GM19240 (cell line): ENCODE measurements around the gene TTC9.

Experiments used
- DNase-seq: peaks from one replicate; pipeline ENCODE4 v3.0.0; 2011; ENCODE audit warnings: low spot score; ENCODE audit not compliant: insufficient read length

The TTC9 gene

DNA sequence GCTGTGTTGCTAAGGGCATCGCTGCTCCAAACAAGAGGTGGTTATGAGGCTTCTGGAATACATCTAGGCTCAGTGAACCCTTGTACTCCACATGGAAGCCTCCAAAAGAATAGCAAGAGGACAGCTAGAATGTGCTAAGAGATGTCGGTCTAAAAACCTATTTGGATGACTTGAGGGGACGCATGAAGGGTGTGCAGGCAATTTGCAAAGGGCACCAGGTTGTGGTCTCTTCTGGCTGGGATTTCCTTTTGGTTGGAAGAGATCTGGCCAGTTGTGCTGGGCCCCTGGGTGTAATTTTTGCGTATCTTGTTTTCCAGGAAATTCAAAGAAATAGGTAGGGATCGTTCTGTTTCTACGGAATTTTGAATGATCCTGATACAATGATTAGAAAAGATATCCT is 4.2 kb downstream of the TTC9 start:
- DNase-seq = no peak

DNA sequence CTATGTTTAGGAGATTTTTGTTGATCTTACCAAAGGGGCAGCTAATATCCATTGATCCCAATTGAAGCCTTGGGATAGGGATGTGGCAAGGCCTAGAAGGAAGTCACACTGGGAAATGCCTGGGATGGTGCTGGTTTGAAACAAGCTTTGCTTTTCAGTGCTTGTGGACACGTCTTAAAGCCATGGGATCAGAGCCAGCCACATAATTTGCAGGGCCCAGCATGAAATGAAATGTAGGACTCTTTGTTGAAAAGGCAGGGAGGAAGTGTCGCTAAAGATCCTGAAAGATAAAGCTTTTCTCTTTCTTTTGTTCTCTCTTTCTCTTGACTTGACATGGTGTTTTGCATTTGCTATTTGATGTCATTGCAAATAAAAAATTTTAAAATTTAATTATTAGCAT is 5.0 kb downstream of the TTC9 start:
- DNase-seq = no peak

DNA sequence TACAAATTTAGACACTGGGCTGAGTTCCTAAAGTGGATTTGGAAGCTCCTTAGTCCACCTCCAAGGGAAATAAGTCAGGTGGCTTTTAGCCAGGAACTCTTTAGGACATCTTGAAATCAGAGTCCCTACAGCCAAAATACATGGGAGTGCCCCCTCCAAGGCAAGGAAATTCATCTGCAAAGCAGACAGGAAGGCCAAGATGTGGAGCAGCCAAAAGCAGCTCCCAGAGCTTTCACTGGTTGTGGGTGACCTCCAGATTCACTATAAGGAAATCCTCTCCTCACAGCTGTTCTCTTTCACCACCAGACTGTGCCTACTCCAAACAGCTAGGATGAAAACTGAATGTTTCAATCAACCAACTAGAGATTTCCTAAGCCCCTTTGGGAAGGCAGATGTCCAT is 6.6 kb downstream of the TTC9 start:
- DNase-seq = no peak

DNA sequence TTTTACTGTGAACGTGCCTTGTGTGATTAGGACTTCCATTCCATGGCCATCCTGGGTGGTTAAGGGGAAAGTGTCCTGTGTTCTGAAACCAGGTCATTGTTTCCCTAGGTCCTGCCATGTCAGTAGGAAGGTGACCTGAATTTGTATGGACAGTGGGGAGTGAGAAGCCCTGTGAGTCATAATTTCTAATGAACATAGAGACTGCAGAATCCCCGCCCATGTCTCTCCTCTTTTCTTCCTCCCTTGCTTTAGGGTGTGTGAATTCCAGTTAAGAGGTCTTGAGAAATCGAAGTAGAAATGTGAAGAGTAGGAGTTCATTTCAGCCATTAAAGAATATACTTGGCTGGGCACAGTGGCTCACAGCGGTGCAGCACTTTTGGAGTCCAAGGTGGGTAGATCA is 8.1 kb downstream of the TTC9 start:
- no peak for DNase-seq

DNA sequence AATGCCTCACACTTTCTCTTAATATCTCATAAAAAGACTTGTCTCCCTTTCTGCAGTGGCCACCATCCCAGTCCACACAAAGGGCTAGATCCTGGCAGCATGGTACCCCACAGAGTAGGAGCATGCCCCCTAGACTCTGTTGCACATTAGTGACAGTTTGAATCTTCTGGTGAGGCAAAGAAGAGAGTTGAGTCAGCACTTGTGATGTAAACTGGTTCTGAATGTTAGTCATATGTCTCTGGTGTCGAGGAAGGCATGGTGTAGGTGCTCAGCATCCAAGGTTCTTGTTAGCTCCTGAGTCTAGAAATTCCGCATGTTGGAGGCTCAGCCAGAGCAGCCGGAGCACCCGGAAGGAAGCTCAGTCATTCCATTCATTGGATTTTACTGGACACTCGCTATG is 9.8 kb downstream of the TTC9 start:
- no peak for DNase-seq

DNA sequence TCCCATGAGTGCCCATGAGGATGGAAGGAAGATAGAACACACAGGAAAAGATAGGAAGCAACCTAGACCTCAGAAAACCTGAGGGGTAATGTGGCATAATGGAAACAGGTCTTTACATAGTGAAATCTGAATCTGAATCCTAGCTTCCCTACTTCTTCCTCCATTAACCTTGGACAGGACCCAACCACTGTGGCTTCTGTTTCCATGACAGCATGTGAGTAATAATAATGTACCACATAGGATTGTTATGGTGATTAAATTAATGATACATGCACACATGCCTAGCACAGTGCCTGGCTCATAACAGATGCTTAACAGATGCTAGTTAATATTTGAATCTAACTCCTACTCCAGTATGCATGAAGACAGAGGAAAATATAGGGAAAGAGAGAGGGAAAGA is 11.2 kb downstream of the TTC9 start:
- no peak for DNase-seq

DNA sequence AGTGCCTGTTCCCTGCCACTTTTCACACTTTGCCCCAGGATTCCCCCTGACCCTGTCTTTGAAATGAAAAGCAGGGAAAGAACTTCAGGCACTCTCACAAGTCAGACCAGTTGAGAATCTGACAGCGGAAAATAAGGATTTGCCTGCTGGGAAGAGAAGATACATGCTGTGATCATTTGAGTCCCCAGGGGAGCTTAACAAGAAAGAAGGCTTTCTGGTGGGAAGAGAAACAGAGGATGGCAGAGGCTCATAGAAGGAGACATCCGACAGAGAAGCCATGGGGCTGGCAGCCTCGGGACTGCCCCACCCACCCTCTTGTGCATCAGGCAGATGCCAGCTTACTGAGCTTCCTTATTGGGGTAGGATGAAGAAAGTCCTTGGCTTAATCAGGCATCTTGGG is 11.9 kb downstream of the TTC9 start:
- DNase-seq = no peak

DNA sequence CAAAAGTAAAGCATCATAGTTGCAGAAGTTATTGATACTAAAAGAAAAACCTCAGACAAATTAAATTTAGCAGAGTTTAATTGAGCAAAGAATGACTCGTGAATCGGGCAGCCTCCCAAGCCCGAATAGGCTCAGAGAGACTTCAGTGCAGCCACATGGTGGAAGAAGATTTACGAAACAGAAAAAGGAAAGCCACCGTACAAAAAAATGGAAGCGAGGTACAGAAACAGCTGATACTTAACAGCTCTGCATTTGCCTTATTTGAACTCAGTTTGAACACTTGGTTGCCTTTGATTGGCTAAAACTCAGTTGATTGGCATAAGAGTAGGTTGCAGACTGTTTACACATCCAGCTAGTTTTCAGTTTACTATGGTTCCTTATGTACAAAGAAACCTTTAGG is 12.9 kb downstream of the TTC9 start:
- DNase-seq = no peak

DNA sequence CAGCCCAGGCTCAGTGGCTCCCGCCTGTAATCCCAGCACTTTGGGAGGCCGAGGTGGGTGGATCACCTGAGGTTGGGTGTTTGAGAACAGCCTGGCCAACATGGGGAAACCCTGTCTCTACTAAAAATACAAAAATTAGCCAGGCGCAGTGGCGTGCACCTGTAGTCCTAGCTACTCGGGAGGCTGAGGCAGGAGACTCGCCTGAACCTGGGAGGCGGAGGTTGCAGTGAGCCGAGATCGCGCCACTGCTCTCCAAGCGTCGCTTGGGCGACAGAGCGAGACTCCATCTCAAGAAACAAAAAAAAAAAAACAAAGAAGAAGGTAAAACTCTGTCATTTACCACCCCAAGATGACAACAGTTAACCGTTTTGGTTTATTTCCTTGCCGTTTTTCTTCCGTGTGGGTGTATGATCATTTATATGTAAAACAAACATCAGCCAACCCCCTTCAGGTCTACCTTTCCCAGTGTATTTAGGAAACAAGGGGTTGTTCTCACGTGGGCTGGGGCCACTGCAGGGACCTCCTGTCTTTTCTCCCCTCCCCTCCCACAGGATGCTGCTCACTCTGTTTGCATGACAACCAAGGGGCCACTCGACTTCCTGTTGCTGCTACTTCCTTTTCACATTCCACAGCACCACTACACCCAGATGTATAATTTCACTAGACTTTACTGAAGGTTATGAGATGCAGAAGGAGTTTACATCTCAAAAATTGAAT is 13.6 kb downstream of the TTC9 start:
- peak; percentile 45 for DNase-seq

DNA sequence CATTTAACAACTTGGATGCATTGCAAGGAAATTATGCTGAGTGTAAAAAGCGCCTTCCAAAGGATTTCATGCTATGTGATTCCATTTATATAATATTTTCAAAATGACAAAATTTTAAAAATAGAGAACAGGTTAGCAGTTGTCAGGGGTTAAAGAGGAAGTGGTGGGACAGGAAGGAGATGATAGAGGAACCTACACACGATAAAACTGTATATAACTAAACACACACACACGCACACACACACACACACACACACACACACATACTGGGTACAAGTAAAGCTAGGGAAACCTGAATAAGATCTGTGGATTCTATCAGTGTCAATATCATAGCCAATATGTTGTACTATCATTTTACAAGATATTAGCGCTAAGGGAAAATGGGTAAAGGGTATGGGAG is 17.2 kb downstream of the TTC9 start:
- DNase-seq = no peak

DNA sequence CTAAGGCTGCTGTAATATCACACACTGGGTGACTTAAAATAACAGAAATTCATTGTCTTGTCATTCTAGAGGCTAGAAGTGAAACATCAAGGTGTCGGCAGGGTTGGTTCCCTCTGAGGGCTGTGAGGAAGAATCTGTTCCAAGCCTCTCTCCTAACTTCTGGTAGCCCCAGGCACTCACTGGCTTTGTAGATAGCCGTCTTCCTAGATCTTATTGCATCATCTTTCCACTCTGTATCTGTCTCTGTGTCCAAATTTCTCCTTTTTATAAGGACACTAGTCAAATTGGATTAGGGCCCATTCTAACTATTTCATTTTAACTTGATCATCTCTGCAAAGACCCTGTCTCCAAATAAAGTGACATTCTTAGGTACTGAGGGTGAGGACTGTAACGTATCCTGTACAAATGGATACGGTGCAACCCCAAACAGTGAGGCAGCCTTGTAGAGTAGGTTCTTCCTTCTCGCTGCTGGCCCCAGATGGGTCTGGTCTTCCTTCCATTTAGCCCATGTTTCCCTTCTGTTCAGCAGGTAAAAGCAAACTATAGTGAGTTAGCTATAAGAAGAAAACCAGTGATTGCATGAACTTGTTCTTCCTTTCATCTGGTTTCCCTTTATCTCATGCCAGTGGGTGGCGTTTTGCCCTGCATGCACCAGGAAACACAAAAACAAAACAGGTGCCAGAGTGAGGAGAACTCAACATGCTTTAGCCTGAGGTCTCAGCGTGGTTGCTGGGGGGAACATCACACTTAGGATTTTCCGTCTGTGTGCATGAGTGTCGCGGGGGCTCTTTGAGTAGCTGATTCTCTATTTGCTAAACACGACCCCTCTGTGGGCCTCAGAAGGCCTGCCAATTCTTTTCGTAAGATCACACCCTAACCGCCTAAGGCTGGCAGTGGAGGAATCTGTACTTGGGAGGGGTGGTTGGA is 19.5 kb downstream of the TTC9 start:
- DNase-seq = no peak

DNA sequence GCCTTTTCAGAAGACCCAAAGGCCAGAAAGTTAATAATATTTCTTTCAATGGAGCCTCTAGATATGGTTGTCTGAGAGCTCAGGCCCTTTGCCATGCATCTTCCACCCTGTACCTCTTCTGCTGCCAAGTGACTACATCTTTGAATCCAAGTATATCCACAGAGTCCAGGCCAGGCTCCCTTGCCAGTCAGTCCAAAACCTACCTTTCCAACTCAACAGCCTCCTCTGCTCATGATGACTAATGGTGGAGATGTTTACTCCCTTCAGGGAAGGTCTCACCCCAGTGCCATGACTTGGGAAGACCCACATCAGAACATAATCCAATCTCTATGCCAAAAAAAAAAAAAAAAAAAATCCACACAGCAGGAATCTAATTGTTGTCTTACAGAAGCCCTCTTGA is 20.4 kb downstream of the TTC9 start:
- DNase-seq = no peak

DNA sequence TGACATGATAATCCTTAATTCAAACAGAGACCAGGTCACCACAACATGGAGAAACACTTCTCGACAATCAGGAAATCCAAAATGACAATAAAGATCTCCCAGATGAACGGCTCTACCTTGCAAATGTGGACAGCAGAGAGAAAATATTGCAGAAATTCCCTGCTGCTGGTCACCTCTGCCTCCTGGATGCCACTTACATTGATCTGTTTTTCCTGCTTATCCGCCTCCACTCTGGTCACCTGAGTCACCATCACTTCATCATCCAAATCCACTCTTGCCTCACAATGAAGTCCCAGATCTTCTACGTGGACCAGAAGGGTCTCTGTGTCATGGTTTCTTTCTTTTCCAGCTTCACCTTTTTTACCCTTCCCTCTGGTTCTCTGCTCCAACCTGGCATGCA is 21.1 kb downstream of the TTC9 start:
- DNase-seq = no peak

DNA sequence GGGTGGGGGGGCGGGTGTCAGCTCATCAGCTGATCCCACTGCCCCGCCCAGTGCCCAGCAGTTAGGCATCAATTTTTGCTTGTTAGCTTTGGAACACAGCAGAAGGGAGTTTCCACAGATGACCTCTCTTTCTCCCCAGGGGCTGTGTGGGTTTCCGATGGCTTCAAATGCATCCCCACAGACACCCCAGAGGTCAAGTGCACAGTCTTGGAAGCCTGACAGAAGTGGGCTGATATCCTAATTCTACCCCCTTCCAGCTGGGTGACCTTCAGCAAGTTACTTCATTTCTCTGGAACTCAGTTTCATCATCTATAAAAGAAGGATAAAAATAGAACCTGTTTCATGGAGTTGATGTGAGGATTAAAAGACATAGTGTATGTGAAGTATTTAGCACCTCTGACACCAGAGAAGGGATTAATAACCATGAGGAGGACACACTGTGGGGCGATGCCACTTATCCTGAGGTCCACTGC is 22.0 kb downstream of the TTC9 start:
- no peak for DNase-seq

DNA sequence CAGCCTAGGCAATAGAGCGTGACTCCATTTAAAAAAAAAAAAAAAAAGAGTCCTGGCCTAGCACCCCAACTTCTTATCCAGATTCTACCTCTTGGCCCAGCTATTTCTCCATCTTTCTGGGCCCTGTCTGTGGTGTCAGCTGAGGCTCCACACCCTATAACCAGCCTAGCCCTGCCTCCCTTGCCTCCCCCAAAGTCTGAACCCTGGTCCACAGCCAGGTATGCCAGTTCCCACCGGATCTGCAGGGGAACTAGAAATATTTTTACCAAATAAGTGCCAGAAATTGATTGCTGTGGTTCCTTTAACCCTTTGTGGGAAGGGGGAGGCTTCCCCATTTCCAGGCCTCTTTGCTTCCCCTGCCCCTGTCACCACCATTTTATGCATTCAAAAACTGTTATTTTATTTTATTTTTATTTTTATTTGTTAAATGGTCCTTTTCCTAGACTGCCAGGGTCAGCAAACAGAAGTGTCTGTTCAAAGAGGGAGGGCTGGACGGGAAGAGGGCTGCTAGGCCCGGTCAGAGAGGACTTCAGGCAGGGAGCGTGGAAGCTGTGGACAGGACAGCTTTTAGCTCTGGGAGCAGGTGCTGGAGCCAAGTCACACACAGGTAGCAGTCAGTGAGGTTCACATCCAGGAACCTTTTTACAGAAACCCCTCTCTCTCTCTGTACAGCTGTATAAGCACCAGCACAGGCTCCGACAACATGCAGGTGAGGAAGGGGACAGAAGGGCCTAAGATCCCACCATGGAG is 23.2 kb downstream of the TTC9 start:
- no peak for DNase-seq

DNA sequence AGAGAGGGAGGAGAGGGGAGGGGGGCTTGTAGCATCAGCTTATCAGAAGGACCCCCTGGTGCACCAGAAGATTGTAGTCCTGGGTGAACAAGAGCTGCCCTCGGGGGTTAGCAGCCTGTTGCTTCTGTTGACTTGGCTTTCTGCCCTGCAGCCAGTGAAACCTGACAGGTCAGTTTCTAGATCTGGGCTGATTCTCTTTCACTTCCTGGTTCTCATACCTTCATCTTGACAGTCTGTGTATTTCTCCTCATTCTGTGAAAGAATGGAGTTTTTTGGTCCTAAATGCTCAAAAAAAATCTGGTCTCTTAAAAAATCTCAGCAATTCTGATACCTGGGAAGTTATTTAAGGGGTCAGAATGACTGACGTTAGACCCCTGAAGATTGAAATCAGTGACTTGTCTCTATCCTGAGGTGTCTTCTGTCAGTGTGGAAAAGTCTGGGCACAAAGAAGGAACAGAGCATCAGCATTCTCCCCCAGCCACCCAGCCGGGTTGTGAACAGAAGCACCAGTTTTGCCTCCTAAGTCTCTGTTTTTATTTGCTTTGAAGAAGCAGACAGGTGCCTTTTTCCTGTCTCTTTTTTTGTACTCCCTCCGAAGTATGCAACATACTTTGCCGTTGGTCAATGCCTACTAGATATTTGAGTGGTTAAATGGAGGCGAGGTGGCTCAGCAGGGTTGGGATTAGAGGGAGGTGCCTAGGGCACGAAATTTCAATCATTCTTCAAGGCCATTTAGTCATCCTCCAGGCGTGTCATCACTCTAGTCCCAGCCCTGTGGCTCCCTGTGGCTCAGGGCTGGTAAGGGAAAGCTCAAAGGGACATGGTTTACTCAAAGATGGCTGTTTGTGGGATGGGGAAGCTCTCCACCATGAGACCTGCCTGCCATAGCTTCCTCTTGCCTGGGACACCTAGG is 24.0 kb downstream of the TTC9 start:
- peak; percentile 41 for DNase-seq

DNA sequence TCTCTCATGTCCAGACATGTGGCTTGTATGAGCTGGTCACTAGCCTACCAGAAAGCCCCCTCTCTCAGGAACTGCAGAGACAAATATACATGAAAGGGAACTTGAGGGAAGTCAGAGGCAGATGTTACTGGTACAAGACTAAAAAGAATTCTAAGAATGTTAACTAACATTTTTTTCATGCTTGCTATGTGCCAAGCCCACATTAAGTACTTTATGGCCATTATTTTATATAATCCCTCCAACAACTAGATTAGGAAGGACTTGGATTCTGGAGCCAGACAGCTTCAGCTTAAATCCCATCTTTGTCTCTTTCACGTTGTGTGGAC is 24.6 kb downstream of the TTC9 start:
- no peak for DNase-seq

DNA sequence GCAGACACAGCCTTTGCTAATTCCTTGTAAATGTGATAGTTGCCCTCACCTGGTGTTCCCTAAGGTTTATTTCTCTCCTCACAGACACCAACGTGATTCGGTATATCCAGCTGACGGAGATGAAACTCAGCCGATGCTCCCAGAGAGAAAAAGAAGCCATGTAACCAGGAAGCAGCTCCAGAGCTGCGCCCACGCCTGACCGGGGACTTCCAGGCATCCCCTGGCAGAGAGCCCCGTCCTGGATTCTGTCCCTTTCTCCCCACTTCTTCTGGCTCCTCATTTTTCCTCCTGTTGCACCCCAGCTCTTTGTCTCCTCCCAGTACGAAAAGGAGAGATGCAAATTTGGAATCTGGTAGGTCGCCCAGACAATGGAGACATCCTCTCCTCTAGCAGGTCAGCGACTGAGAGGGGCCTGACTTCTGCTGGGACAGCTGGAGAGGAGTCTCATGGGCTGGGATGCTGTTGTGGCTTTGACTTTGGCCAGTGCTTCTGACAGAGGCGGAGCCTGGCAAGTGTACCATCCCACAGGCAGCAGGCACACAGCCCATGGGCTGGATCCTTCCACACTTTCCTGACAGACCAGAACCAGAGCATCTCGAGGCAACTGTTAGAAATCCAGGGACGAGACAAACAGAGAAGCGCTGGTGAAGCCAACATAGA is 29.4 kb downstream of the TTC9 start:
- no peak for DNase-seq

DNA sequence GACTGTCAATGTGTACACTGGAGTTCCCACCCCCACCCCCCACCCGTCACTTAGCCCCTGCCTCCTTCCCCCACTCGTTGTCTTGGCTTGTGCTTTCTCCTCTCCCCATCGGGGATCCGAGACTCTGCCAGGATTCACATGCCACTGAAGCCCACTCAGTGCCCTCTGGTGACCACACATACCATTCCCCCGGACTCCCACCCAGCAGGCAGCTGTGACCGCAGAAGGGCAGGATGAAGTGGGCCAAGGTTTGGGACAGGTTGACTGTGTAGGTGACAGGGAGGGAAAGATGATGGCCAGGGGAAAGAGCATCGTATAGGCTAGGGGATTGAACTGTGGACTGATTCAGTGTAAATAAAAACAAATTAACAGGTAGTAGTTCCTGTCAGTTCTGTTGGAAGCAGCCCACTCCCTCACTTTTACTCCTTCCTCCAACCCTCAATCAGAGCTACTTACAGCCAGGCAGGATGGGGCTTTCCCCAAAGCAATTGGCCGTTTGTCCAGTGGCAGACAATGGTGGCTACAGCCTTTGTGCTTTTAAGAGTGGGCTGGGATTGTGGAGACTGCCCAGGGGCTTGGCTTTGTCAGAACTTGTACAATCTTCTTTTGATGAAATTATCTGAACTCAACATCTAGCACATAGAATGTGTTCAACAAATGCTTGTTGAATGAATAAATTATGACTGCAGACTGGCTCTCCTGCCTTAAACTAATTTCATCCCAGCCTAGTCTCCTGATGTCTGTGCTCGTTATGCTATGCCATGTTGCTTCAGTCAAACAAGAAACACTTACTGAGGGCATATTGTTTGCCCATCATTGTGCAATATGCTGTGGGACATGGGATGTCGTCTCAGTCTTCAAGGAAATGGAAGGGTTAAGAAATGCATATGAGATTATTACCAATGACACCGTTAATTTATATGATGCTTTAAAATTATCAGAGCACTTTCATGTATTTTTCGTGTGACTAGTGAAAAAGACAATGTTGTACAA is 30.2 kb downstream of the TTC9 start:
- DNase-seq = no peak
